WERI-Rb-1 (cell line): Measurements from ENCODE around the gene PLEKHA4.

ENCODE experiments used
- DNase-seq: peaks from one replicate; pipeline ENCODE4 v3.0.0-alpha.2; 2020
- H3K27ac ChIP-seq: fragments of 250-450 bp; sonication (Bioruptor Pico); 2 replicates; pipeline ENCODE4 v1.5.1; 2020; ENCODE audit warnings: mild to moderate bottlenecking, moderate library complexity
- H3K27me3 ChIP-seq: fragments of 250-450 bp; sonication (Bioruptor Pico); 2 replicates; pipeline ENCODE4 v1.5.1; 2021; ENCODE audit warnings: mild to moderate bottlenecking, low read depth, moderate library complexity; ENCODE audit not compliant: insufficient read depth, severe bottlenecking
- H3K36me3 ChIP-seq: fragments of 250-450 bp; sonication (Bioruptor Pico); 2 replicates; pipeline ENCODE4 v1.5.1; 2020; ENCODE audit warnings: mild to moderate bottlenecking, moderate library complexity
- H3K4me3 ChIP-seq: 2 replicates; pipeline ENCODE4 v1.5.1; 2011; ENCODE audit warnings: low read depth, mild to moderate bottlenecking, control low read depth, low read length
- H3K9me3 ChIP-seq: fragments of 250-450 bp; sonication (Bioruptor Pico); 2 replicates; pipeline ENCODE4 v1.5.1; 2021; ENCODE audit warnings: mild to moderate bottlenecking, moderate library complexity; ENCODE audit not compliant: severe bottlenecking
- CTCF ChIP-seq: IDR thresholded peaks from 2 replicates; pipeline ENCODE4 v1.5.1; 2011; ENCODE audit warnings: low read depth, mild to moderate bottlenecking, control low read depth, inconsistent platforms, low read length

The PLEKHA4 gene

DNA sequence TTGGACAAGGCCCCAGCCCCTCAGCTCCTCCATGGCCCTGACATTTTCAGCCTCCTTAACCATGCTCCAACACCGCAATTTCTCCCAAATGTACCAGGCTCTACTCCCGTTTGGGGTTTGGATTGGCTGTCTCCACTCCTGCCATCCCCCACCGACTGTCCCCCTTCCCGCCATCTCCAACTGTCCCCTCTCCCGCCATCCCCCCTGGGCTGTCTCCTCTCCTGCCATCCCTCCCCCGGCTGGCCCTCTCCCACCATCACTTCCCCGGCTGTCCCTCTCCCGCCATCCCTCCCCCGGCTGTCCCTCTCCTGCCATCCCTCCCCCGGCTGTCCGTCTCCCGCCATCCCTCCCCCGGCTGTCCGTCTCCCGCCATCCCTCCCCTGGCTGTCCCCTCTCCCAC is 63.0 kb downstream of the PLEKHA4 start:
- Histone ChIP-seq H3K27ac (no peak overlapping the region), H3K27me3 (no peaks in the 10 kb centered on the region), H3K4me3 (no peak overlapping the region), H3K9me3 (no peaks in the 10 kb centered on the region), H3K36me3 (peaks cover 23% of the 10 kb centered on the region)
- DNase-seq, result no peak
- TF ChIP-seq CTCF, result no peak

DNA sequence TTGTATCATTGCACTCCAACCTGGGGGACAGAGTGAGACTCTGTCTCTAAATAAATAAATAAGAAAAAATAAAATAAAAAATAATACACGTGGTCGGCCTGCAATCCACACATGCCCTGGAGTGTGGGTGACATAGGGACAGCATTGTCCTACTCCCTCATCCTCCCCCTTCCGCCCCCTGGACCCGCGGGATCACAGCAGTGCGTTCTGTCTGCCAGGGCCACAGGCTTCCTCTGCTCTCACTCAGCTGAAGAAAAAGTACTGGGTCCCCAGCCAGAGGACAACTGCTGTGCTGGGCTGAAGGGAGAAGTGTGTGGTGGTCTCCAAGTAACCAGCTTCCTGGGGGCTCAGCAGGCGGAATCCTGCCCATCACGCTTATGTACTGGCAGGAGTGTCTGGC is 63.9 kb downstream of the PLEKHA4 start:
- no peaks in the 10 kb centered on the region for H3K9me3 ChIP-seq
- no peaks in the 10 kb centered on the region for H3K27me3 ChIP-seq
- TF ChIP-seq CTCF, result no peak
- H3K27ac ChIP-seq, result no peak overlapping the region
- DNase-seq, result no peak
- no peak overlapping the region for H3K4me3 ChIP-seq
- peaks cover 23% of the 10 kb centered on the region for H3K36me3 ChIP-seq

DNA sequence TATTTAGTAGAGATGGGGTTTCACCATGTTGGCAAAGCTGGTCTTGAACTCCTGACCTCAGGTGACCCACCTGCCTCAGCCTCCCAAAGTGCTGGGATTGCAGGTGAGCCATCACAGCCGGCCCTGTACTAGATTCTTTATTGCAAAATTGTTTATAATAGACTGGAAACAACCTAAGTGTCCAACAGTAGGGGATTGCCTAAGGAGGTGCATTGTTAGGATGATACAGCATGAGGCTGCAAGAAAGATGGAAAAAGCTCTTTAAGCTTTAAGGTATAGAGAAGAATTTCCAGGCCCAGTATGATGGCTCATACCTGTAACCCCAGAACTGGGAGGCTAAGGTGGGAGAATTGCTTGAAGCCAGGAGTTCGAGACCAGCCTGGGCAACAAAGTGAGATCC is 65.8 kb downstream of the PLEKHA4 start:
- no peaks in the 10 kb centered on the region for H3K27me3 ChIP-seq
- no peak overlapping the region for H3K27ac ChIP-seq
- TF ChIP-seq CTCF, result no peak
- no peaks in the 10 kb centered on the region for H3K9me3 ChIP-seq
- DNase-seq, result no peak
- H3K4me3 ChIP-seq, result no peak overlapping the region
- H3K36me3 ChIP-seq, result peaks cover 20% of the 10 kb centered on the region

GRCh38 chr19:48799358-48800300 is 68.8 kb downstream of the PLEKHA4 start:
- Histone ChIP-seq H3K9me3 (no peaks in the 10 kb centered on the region), H3K4me3 (no peak overlapping the region), H3K36me3 (peaks cover 15% of the 10 kb centered on the region), H3K27ac (peak overlapping the region; percentile 80), H3K27me3 (no peaks in the 10 kb centered on the region)
- no peak for DNase-seq
- TF ChIP-seq CTCF, result no peak

GRCh38 chr19:48798937-48799336 is 69.5 kb downstream of the PLEKHA4 start:
- Histone ChIP-seq H3K4me3 (no peak overlapping the region), H3K27me3 (no peaks in the 10 kb centered on the region), H3K9me3 (no peaks in the 10 kb centered on the region), H3K27ac (peak overlapping the region; percentile 80), H3K36me3 (peaks cover 12% of the 10 kb centered on the region)
- TF ChIP-seq CTCF, result no peak
- DNase-seq, result peak; percentile 82
